SK-N-MC (cell line): ENCODE measurements around the gene PTPRN2.
"Not testable (repeated sequence)": the region's sequence is repeated elsewhere in the genome, so short reads cannot be mapped to it uniquely, and the experiment has no call there.

Experiments
- FOXP2 ChIP-seq: optimal IDR thresholded peaks from 2 replicates; pipeline ENCODE3; 2011; ENCODE audit warnings: mild to moderate bottlenecking, moderate library complexity; ENCODE audit not compliant: insufficient read depth; ENCODE audit errors: extremely low read length, control extremely low read depth
- POLR2AphosphoS5 ChIP-seq: IDR thresholded peaks from 2 replicates; pipeline ENCODE4 v1.6.1; 2012; ENCODE audit warnings: mild to moderate bottlenecking, low read depth, low read length, borderline replicate concordance

GRCh38 chr7:157592636-157593320 is 994.8 kb downstream of the PTPRN2 start:
- TF ChIP-seq FOXP2, POLR2AphosphoS5: not testable (repeated sequence)
